Hepatocyte (in vitro differentiated cells): ENCODE measurements around the gene ITPRID1. TPM values are rescaled to one million over a fixed set of nuclear protein-coding genes. Genes with fewer than 3 reads are reported as not detected.

Experiments used
- DNase-seq: peaks from one replicate; pipeline ENCODE4 v3.0.0-alpha.2; 2016; ENCODE audit warnings: low spot score
- H2AFZ ChIP-seq: fragments of 200-600 bp; sonication (generic); 2 replicates; pipeline ENCODE4 v1.6.0; 2016; ENCODE audit warnings: antibody characterized with exemption, mild to moderate bottlenecking
- H3K27ac ChIP-seq: fragments of 200-600 bp; sonication (generic); 2 replicates; pipeline ENCODE4 v1.5.1; 2016; ENCODE audit warnings: mild to moderate bottlenecking
- H3K27me3 ChIP-seq: fragments of 200-600 bp; sonication (generic); 2 replicates; pipeline ENCODE4 v1.6.1; 2016
- H3K36me3 ChIP-seq: fragments of 200-600 bp; sonication (generic); replicated peaks from 2 replicates; pipeline ENCODE4 v1.5.1; 2016; ENCODE audit warnings: low read depth; ENCODE audit not compliant: insufficient read depth
- H3K4me1 ChIP-seq: fragments of 200-600 bp; sonication (generic); 2 replicates; pipeline ENCODE4 v1.5.1; 2016; ENCODE audit warnings: mild to moderate bottlenecking, moderate library complexity; ENCODE audit not compliant: insufficient read depth
- H3K4me2 ChIP-seq: fragments of 200-600 bp; sonication (generic); 2 replicates; pipeline ENCODE4 v1.6.0; 2016
- H3K4me3 ChIP-seq: fragments of 200-600 bp; sonication (generic); 2 replicates; pipeline ENCODE4 v1.5.1; 2016; ENCODE audit warnings: mild to moderate bottlenecking
- H3K79me2 ChIP-seq: fragments of 200-600 bp; sonication (generic); 2 replicates; pipeline ENCODE4 v1.6.0; 2017; ENCODE audit warnings: mild to moderate bottlenecking
- H3K9me2 ChIP-seq: fragments of 200-600 bp; sonication (generic); replicated peaks from 2 replicates; pipeline ENCODE4 v1.6.0; 2017; ENCODE audit warnings: mild to moderate bottlenecking; ENCODE audit not compliant: insufficient read depth
- H3K9me3 ChIP-seq: fragments of 200-600 bp; sonication (generic); 2 replicates; pipeline ENCODE4 v1.5.1; 2016; ENCODE audit warnings: low read depth, mild to moderate bottlenecking
- H4K20me1 ChIP-seq: fragments of 200-600 bp; sonication (generic); 2 replicates; pipeline ENCODE4 v1.6.0; 2016; ENCODE audit warnings: mild to moderate bottlenecking; ENCODE audit not compliant: insufficient read depth, poor library complexity, severe bottlenecking
- CTCF ChIP-seq: fragments of 200-600 bp; sonication (generic); IDR thresholded peaks from 2 replicates; pipeline ENCODE4 v1.5.1; 2016; ENCODE audit warnings: antibody characterized with exemption, mild to moderate bottlenecking; ENCODE audit not compliant: poor library complexity
- EZH2 ChIP-seq: fragments of 200-600 bp; sonication (generic); IDR thresholded peaks from 2 replicates; pipeline ENCODE4 v1.6.1; 2016; ENCODE audit warnings: antibody characterized with exemption, mild to moderate bottlenecking, borderline replicate concordance
- EZH2phosphoT487 ChIP-seq: fragments of 200-600 bp; sonication (generic); IDR thresholded peaks from one replicate; pipeline ENCODE4 v1.6.1; 2018; ENCODE audit warnings: antibody characterized with exemption, mild to moderate bottlenecking, low read depth, moderate library complexity; ENCODE audit not compliant: unreplicated experiment, severe bottlenecking
- WGBS: methylation state at CpG from one replicate; pipeline ENCODE4 v1.1.6; 2016; ENCODE audit warnings: low lambda C conversion rate; ENCODE audit errors: missing lambda C conversion rate; 5-methylcytosine and 5-hydroxymethylcytosine counted together
- polyA plus RNA-seq: library from polyadenylated mRNA; unstranded; fragments of >200 nt; fragmentation: Nextera tagmentation; extraction: Ambion mirVana; gene quantifications from 2 replicates; pipeline ENCODE4 v1.2.1, GENCODE V29; 2016
- total RNA-seq: library from RNA; depleted of rRNA; stranded (reverse); fragments of >200 nt; gene quantifications from 2 replicates; pipeline ENCODE4 v1.2.3, GENCODE V29; 2014

ITPRID1 gene
- total and polyA plus RNA-seq, 2 experiments from 2014 or later, result 0.06 TPM; not detected in 1

GRCh38 chr7:31648880-31649279, 135.0 kb downstream of the ITPRID1 start:
- no peak for TF ChIP-seq EZH2
- no peak for TF ChIP-seq CTCF
- no peak for TF ChIP-seq EZH2phosphoT487
- no peak for DNase-seq
- WGBS, result 92% methylated on average over 4 of the region's 4 CpGs

GRCh38 chr7:31651234-31652062, 137.6 kb downstream of the ITPRID1 start:
- no peaks in the 10 kb centered on the region for H3K36me3 ChIP-seq
- 53% methylated on average over 7 of the region's 7 CpGs for WGBS
- H3K9me2 ChIP-seq, result no peaks in the 10 kb centered on the region
- H3K27me3 ChIP-seq, result no peaks in the 10 kb centered on the region
- DNase-seq, result no peak
- H4K20me1 ChIP-seq, result no peaks in the 10 kb centered on the region
- no peak overlapping the region for H3K27ac ChIP-seq
- H2AFZ ChIP-seq, result no peak overlapping the region
- no peak for TF ChIP-seq EZH2phosphoT487
- TF ChIP-seq EZH2, result no peak
- no peak for TF ChIP-seq CTCF
- H3K4me2 ChIP-seq, result no peak overlapping the region
- no peak overlapping the region for H3K4me3 ChIP-seq
- no peaks in the 10 kb centered on the region for H3K79me2 ChIP-seq
- H3K9me3 ChIP-seq, result no peaks in the 10 kb centered on the region
- no peaks in the 10 kb centered on the region for H3K4me1 ChIP-seq

More at GRCh38 chr7:31648880-31649279, 135.0 kb downstream of the ITPRID1 start:
- no peaks in the 10 kb centered on the region for H3K36me3 ChIP-seq
- H3K4me3 ChIP-seq, result no peak overlapping the region
- H3K9me2 ChIP-seq, result no peaks in the 10 kb centered on the region
- H2AFZ ChIP-seq, result no peak overlapping the region
- H3K4me2 ChIP-seq, result no peak overlapping the region
- H3K27me3 ChIP-seq, result no peaks in the 10 kb centered on the region
- H3K9me3 ChIP-seq, result no peaks in the 10 kb centered on the region
- H4K20me1 ChIP-seq, result no peaks in the 10 kb centered on the region
- no peak overlapping the region for H3K27ac ChIP-seq
- no peaks in the 10 kb centered on the region for H3K4me1 ChIP-seq
- H3K79me2 ChIP-seq, result no peaks in the 10 kb centered on the region

GRCh38 chr7:31652063-31652326, 138.1 kb downstream of the ITPRID1 start:
- Histone ChIP-seq H3K4me2 (no peak overlapping the region), H4K20me1 (no peaks in the 10 kb centered on the region), H3K9me2 (no peaks in the 10 kb centered on the region), H3K36me3 (no peaks in the 10 kb centered on the region), H2AFZ (no peak overlapping the region), H3K4me3 (no peak overlapping the region), H3K27me3 (no peaks in the 10 kb centered on the region), H3K9me3 (no peaks in the 10 kb centered on the region), H3K27ac (no peak overlapping the region), H3K4me1 (no peaks in the 10 kb centered on the region), H3K79me2 (no peaks in the 10 kb centered on the region)
- DNase-seq, result no peak
- TF ChIP-seq EZH2phosphoT487, result no peak
- no peak for TF ChIP-seq CTCF
- no peak for TF ChIP-seq EZH2

- no peak for DNase-seq
- no peak overlapping the region for H3K4me3 ChIP-seq
- H3K4me1 ChIP-seq, result no peaks in the 10 kb centered on the region
- peaks cover 3% of the 10 kb centered on the region for H3K27me3 ChIP-seq
- no peak for TF ChIP-seq EZH2
- no peak for TF ChIP-seq EZH2phosphoT487
- no peak for TF ChIP-seq CTCF
- H3K27ac ChIP-seq, result no peak overlapping the region
- no peaks in the 10 kb centered on the region for H4K20me1 ChIP-seq
- H3K4me2 ChIP-seq, result no peak overlapping the region
- no peaks in the 10 kb centered on the region for H3K36me3 ChIP-seq
- H2AFZ ChIP-seq, result no peak overlapping the region
- H3K9me2 ChIP-seq, result no peaks in the 10 kb centered on the region
- H3K79me2 ChIP-seq, result no peaks in the 10 kb centered on the region
- H3K9me3 ChIP-seq, result no peaks in the 10 kb centered on the region
- WGBS, result 57% methylated on average over 5 of the region's 5 CpGs
Observed at GRCh38 chr7:31663072-31663471, 149.2 kb downstream of the ITPRID1 start.
